ENCODE measurements around the gene IRF2BPL.

IRF2BPL gene

DNA sequence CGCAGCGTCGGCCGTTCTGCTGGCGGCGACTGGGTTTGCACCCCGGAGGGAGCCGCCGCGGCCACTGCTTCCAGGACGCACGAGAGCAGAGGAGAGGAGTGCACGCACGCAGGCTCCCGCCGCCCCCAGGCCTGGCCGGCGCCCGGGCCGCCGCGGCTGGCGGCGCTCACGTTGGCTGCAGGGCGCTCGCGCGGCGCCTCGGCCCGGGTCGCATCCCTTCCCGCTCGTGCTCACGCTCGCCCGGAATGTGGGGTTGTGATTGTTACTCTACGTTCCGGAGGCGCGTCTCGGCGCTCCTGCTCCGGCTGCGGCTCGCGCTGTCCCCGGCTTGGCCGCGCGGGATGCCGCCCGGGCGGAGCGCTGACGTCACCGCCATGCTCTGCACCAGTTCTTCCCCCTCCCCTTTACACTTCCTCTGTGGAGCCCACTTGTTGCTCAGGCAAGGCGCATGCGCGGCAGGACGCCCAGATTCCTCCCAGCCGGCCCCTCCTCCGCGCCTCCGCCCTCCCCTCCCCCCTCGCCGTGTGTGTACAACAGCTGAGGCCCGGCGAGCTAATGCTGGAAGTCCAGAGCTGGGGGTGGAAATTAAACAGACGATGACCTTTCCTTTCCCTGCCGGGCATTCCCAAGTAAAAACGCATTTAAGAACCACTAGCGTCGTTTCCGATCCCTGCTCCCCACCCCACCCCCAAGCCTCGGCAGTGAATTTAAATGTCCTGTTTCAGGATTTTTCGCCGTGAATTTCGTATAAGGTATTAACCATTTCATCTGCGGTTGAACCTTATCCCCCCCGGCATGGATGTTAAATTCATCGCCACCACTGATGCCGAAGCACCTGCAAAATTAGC, at the start of gene IRF2BPL:
IRF2BPL (minus strand) TSS at position 325 of the 848 bp plus-strand sequence. CDS start 916 bp downstream, outside the sequence.
- DNase-seq: peak; percentile 95

DNA sequence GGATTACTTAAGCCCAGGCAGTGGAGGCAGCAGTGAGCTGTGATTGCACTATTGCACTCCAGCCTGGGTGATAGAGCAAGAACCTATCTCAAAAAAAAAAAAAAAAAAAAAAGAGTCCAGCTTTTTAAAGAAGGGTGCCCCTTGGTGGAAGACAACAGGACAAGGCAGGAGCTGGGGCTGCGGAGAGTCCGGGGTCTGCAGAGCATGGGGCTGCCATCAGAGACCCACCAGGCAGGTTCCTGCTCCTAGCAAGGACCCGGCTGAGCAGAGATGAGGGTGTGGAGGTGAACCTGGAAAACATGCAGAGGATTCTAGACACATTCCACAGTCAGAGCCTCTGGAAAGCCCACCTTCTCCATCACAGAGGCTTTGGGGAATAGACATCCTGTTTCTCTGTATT, 48.5 kb upstream of the IRF2BPL start:
- no peak for DNase-seq

DNA sequence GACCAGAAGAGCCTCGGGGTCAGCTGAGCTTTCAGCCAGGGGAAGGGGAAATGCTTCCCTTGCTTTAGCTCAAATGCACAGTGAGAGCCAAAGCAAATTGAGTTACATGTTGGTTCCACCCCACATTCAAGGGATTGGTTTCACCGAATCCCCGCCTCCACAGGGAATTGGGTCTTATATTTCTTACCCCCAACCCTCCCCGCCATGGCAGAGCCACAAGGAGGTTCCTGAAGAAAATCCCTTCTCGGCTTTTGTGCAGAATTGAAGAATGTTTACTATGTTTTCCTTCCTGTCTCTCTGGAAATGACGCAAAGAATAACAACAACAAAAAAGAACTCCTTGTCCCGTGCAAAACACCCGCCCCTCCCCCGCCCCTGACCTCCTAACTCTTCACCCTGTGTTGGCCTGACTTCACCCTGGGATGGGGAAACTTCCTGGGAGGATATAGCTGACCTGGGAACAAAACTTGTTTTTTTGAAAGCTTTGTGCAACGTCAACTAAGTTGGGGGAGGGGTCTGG, 47.7 kb upstream of the IRF2BPL start:
- no peak for DNase-seq

DNA sequence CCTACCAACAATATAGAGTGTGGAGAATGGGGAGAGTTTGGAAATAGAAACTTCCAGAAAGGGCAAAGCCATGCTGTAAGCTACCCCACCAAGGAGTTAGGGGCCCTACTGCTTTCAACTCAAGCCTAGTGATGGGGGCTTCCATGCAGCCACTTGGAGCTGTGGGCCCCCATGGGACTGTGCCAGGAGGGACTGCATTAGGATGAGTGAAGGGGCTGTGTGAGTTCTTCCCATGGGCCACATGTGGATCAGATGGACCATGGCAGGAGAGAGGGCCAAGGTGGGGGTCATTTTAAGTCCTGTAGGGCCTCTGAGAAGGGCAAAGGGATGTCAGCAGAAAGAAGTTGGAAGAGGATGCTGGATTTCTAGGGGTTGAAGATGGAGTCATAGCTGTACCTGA, 46.5 kb upstream of the IRF2BPL start:
- DNase-seq: no peak

DNA sequence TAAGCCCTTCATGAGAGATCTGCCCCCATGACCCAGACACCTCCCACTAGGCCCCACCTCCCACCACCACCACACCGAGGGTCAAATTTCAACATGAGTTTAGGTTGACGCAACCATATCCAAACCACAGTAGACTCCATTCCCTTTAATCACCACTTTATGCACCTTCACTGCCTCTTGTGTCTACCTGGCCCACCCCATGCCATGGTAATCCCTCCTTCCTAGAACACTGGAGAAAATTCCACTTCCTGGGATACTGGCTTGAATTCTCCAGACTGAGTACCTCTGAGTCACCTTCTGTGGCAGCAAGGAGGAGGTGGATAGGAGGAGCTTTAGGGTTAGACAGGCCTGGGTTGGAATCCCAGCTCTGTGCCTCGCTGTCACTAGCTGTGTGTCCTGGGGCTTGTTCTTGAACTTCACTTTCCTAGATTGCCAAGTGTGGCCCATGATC, 43.5 kb upstream of the IRF2BPL start:
- no peak for DNase-seq

DNA sequence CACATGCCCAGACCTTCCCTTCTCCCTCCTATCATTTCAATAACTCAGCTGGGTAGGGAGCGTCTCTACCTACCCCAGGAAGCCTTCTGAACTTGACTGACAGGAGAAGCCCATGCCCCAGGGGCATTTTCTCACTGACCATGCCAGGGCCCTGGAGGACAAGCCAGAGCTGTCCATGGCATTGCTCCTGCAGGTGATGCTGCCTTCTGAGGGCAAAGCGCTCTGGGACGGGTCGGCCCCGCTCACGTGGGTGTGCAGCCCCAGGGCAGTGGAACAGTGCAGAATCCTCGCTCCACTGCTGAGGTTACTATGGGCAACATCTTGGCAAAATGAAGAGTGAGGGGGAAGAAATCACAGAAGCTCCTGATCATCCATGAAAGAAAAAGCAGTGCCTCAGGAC, 41.0 kb upstream of the IRF2BPL start:
- DNase-seq: no peak

DNA sequence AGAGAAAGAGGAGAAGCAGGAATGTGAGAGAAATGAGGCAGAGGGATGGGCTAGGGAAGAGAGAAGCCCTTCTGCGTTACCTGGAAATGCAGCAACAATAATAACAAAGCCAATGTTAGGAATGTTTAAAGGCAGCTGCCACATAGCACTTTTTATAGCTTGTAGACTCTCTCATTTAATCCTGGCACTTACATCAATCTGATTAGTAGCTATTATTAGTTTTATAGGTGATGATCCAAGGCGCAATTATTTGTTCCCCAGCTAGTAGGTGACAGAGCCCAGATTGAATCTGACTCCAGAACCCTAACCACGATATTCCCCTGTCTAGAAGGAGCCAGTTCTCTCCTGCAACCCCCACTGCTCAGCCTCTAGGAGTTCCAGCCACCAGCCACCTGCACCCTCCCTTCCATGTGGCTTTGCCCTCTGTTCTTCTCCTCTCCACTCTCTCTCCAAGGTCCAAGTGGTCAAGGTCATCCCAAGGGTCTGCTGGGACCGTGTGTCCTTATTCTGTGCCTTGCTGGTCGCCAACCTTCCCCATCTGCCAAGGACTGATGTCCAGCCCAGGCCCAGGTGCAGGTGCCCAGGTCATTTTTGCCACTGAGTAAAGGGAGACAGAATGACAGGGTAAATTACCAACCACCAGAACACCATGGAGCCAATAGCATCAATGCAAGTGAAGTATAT, 40.2 kb upstream of the IRF2BPL start:
- no peak for DNase-seq

DNA sequence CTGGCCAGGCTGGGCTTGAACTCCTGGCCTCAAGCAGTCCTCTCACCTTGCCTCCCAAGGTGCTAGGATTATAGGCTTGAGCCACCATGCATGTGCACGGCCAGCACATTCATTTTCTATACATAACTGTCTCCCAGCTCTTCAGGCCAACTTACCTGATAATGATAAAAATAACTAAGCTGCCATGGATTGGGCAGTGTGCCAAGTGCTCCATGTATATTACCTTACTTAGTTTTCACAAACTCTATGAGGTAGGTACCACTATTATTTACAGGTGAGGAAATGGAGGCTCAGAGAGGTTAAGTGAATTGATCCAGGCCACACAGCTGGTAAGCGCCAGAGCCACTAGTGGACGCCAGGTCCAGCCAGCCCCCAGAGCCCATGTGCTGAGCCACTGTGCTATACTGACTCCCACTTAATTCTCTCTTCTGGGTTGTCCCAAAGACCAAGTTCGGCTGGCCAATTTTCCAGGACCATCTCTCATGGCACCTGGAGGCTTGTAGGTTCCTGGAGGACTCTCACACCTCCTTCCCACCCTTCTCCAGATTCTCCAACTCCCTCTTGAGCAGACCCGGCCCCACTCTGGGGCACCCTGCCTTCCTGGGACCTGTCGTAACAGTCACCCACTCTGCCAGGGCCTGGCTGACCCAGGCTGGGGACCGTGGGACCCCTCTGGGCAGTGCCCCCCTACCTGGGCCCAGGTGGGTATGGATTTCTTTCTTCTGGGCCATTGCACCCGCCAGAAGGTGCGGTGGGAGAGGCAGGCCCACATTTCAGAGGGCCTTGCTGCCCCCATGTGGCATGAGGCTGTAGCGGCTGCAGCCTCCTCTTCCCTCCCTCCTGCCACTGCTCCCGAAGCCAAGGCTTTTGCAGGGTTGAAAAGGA, 39.4 kb upstream of the IRF2BPL start:
- DNase-seq: peak; percentile 72

DNA sequence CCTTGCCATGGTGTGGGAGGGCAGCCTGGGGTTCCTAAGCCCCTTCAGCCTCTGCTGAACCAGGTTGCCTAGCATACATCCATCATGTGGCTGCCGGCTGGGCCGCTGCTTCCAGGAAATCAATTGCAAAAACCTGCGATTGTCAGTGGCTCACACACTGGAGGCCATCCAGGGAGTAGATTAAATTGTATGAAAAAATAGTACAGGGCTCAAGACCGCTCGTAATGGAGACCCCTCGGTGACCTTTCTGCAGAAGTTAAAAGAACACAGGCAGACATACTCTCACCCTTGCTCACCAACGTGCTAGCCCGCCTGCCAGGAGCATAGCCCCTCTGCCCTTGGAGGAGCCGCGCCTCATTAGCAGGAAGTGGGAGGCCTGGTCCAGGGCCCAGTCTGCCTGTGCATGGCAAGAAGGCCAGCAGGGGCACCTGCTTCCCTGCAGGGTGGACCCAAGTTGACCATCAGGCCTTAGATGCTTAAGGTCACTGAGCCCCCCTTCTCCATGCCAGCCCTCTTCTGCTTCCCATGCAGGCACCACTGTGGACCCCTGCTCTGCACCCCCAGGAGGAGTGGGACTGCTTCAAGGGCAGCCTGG, 38.2 kb upstream of the IRF2BPL start:
- no peak for DNase-seq

DNA sequence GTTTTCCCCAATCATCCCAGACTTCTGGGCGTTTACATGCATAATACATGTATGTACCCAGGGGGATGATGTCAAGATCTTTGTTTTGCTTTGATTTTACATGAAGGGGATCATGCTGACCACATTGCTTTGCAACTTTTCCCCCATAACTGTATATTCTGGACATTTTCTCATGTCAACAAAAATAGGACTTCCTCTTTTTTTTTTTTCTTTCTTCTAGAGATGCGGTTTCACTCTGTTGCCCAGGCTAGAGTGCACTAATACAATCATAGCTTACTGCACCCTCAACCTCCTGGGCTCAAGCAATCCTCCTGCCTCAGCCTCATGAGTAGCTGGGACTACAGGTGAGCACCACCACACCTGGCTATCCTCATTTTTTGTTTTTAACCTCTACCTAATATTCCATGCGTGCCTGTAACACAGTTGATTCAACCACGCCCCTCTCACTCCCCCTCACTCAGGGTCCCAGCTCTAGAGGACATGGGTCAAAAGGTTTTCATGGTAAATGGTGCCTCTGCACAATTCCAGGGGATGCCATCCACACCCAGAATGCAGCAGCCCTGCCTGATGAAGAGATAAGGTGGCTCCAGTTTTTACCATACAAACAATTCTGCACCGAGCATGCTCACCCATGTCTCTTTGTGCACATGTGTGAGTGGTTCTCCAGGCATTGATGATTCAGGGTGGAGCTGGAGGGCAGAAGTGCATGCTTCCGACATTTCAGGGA, 37.5 kb upstream of the IRF2BPL start:
- DNase-seq: no peak

DNA sequence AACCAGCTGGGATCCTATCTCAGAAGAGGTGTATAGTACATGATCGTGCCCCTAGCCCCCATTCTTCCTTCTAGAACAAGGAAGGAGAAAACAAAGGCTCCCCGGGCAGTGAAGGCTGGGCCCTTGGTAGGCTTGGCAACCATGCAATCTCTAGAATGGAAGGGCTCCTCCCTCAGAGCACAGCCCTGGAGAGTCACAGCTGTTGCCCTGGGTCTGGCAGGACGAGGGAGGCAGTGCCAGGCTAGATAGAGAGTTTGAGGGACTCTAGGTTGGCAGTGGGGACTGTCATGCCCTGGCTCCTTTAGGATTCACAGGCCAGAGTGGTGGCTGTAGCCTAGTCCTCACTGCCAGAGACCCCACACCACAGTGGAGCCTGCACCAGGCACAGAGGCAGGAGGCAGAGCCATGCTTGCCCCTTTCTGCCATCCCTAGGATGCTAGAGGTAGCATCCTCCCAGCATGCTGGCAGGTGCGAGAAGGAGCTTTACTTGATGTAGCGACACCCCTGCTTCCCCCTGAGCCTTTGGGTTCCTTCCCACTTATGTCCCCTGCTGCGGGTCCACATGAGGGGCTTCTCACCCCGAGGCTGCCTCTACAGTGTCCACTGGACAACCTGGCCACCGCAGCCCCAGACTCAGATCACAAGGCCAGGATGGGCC, 36.1 kb upstream of the IRF2BPL start:
- no peak for DNase-seq

DNA sequence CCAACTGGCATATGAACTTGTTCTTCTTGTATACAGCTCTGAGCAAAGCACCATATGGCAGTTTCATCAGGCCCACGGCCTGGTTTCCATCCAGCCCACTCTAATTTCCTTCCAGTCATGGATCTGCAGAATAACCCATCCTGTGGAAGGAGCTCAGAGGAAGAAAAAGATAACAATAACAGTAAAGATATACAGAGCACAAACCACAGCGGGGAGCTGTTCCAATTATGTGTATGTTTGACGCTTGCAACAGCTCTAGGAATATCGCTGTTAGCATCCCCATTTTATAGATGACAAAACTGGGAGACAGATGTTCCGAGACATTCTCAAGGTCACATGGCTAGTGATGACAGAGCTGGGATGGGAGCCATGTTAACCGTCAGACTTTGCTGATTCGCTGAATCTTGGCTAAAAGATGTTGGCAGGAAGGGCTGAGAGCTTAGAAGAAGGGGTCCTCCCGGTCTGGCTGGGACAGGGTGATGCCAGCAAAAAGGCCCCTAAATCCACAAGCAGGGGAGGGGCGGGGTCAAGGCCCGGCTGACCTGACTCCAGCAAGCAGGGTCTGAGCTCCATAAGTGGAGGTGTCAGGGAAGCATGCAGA, 35.2 kb upstream of the IRF2BPL start:
- DNase-seq: no peak

DNA sequence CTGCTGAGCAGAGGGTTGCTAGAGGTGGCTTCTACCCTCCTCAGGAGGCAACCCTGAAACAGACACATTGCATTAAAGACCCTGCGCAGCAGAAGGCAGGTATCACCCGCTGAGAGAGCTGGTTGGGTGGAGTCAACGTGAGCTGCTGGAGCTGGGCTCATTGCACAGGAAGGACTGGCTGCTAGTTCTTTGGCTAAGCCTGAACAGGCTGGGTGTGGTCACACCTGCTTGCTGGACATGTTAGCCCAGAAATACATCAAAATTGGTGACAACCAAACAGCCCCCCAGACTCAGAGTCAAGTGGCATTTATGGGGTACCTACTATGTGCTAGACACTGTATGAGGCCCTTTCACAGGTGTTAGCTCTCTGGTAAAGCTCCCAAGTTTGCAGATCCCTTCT, 33.8 kb upstream of the IRF2BPL start:
- DNase-seq: no peak

DNA sequence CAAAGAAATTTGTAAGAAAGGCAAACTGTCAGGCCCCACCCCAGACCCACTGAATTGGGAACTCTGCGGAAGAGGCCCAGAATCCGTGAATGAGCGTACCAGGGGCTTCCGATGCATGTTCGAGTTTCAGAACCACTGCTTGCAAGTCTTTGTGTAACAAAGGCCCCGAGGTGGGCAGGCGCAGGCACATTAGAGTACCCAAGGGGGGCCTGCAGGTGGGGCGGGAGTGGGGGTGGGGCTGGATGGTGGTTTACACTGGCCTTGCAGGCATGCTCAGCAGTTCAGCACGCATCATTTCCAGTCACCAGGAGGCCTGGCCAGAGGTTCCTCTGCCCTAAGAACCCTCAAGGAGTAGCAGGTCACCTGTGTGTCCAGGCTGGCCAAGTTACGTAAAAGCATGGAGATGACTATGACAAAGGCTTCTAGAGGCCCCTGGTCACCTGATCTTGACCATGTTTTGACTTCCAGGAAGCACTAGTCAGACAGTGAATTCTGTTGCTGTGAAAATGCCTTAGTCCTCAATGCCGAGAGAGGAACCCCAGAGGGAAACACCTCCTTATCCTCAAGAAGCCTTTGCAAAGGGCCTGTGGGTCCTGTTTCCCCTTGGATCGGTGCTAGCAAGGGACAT, 33.2 kb upstream of the IRF2BPL start:
- DNase-seq: no peak

DNA sequence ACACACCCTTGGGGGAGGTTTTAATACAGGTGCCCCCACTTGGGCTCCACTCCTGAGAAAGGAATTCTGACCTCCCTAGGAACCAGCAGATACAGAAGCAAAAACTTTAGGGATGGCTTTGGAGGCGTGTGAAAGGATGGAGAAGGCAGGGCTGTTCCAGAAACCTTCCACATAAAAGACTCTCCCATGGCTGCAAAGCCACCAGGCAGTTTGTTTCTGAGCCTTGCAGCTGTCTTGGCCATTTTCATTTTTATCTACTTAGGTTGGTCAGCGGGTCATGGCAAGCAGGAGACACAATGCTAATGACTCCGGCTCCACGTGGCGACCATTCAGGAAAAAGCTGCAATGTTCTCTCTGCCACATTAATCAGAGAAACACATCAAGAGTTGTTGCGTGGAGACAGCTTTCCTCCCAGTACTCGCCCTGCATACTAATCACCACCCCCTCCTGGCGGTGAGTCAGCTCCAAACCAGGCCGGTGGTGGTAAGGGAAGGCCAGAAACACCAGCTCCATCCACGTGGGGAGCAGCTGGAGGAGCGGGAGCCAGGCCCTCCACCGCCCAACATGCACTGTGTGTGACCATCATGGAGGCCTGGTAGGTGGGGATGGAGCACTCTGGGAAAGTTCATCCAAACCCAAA, 30.9 kb upstream of the IRF2BPL start:
- peak; percentile 43 for DNase-seq

DNA sequence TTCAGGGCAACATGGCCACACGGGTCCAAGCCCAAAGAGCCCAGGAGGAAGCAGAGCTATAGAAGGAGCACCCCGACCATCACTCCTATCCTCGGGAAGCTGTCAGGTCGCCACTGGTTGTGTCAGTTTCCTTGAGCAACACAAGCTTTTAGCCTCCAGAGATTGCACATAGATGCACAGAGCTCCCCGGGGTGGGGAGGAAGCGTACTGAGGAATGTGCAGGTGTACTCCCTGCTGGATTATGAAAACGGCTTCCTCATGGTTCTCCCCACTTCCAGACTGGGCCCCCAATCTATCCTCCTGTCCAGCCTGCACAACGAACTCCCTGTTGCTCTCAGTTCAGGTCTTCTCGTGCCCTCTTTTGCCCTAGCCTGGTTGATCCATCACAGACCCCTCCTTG, 30.3 kb upstream of the IRF2BPL start:
- no peak for DNase-seq

DNA sequence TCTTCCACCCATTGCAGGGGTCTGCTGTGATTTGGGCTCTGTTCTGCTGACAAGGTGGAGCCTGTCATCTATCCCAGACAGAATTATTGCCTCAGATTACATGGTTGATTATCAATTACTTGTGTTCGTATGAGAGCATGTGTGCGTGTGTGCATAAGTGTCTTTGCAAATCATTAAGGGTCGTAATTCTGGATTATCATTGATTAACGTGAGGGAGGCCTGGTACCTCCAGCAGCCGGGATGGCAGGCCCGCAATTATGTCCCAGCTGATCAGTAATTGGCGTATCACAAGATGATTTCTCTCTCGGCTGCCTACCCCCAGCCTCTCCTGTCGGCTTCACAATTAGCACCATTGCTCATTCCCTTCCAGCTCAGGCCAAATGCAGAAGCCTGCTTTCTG, 29.6 kb upstream of the IRF2BPL start:
- no peak for DNase-seq

DNA sequence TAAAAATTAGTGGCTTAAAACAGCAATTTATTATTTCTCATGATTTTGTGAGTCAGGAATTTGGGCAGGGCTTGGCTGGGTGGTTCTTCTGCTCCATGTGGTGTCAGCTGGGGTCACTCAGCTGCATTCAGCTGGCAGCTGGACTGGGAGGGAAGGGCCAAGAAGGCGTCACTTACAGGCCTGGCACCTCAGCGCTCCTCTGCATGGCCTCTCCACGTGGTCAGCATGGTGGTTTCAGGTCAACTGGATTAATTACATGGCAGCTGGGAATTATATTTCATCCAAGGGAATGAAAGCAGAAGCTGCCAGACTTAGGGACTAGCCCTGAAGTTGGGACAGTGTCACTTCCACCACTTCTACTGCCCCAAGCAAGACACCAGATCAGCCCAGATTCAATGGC, 27.5 kb upstream of the IRF2BPL start:
- no peak for DNase-seq

DNA sequence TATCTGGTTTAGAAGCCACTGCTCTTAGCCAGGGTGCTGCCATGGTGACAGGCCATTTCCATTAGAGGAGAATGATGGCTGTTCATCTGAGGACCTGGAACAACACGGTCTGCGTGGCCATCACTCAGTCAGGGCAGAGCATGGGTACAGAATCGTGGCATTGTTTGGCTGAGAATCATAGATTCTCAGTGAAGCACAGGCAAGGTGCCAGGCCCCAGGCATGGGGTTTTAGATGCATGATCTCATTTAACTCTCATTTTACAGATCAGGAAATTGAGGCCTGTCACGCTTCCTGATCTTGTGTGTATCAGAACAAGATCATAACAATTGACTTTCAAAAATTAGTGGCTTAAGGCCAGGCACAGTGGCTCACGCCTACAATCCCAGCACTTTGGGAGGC, 26.8 kb upstream of the IRF2BPL start:
- DNase-seq: no peak
